HG02623 (cell line): ENCODE results near the gene ROBO1.

Experiments
- ATAC-seq: cut with Tn5 transposase; IDR thresholded peaks from one replicate; pipeline ENCODE4 v1.9.1; 2021; ENCODE audit warnings: moderate library complexity; ENCODE audit not compliant: unreplicated experiment

ROBO1 gene

DNA sequence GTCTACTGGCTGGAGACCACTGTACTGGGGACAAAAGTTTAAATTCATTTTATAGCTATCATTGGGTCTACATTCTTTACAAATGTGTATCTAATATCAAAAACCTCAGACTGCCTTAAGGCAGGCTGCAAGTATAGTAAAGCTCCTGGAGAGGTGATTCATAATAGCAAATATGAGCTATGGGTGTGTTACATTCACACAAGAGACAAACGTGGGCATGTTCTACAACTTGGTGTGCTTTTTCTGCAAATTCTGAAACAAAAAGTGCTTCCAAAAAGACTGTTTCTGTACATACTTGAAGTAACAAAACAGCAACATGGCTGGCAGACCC is 1101.4 kb downstream of the ROBO1 start:
- ATAC-seq = no peak

DNA sequence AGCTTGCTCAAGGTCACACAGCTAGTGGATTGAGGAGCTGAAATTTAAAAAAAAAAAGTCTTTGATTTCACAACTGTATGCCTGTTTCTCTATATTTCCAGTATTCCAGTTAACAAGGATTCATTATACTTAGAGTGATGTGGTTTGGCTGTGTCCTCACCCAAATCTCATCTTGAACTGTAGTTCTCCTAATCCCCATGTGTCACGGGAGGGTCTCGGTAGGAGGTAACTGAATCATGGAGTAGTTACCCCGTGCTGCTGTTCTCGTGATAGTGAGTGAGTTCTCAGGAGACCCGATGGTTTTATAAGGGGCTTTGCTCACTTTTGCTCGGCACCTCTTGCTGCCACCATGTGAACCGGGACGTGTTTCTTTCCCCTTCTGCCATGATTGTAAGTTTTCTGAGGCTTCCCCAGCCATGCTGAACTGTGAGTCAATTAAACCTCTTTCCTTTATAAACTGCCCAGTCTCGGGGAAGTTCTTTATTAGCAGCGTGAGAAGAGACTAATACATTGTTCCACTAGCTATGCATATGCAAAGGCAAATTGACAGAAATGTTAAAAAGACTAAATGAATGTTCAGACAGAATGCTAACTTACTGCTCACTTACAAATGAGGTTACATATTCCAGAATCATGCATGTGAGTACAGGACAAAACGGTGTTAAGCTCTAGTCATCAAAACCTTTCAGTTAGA is 1101.9 kb downstream of the ROBO1 start:
- no peak for ATAC-seq

DNA sequence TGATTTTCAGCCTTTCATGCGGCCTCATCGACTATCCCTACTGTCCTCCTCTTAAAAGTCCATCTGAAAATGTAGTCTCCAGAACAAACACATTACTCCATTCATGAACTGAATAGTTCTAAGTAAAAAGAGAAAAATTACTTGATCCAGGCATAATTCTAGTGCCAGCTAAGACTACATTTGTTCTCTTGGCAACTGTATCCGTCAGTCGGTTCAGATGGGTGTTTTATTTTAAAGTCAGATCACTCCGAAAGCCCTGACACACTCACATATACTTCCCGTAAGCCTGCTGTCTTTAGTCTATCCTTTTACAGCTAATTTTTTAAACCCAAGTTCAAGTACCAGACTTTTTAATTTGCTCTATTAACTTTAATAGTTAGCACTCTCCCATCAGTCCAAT is 1102.7 kb downstream of the ROBO1 start:
- no peak for ATAC-seq

DNA sequence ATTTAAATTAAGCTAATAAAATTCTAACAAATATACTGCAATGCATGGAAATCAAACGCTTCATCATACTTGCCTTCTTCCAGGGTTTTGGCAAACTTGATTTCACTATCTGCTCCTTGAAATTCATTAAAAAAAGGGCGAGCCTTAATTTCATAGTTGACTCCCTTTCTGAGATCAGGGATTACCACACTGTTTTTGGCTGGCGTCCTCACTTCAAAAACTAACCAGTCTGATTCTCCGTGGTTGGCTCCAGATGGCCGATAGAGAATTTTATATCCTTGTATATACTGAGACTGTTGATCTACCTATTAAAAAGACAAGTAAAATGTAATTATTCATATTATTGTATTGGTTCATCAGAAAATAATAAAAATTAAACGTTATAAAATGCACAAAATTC is 1106.8 kb downstream of the ROBO1 start:
- ATAC-seq = no peak

DNA sequence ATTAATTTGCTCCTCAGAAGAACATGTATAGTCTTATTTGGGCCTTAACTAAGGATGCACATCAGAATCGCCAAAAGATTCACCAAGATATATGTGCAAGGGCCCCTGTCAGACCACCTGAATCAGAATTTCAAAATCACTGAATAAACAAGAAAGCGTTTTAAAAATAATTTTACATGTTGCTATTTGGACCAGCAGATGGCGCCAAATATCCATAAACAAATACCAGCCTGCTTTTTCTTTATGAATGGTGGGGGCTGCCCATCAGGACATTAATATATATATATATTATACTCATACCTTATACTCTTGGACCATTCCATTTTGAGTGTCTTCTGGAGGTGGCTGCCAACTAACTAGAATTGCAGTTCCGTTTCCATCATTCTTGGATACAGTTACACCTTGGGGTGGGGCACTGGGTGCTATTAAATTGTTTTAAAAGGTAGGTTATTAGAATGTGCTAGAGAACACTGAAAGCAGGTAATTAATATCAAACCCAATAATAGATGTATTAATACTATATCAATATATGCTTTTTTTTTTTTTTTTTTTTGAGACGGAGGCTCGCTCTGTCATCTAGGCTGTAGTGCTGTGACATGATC is 1108.3 kb downstream of the ROBO1 start:
- no peak for ATAC-seq

DNA sequence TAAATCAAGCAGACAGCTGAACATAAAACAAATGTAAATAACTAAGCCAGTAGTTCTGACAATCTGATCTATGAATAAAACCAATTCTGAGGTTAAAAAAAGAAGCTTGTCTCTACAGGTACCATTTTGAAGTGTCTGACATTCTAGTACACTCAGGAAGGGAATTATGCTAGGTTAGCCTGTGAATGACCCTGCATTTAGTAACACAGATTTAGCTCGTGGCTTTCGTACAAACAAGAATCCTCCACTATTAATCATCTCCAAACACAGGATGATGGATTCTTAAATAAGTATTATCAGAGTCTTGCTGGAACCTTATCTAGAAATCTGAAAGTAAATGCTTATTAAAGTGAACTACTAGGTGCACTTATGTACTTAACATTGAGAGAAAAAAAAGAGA is 1120.1 kb downstream of the ROBO1 start:
- no peak for ATAC-seq

DNA sequence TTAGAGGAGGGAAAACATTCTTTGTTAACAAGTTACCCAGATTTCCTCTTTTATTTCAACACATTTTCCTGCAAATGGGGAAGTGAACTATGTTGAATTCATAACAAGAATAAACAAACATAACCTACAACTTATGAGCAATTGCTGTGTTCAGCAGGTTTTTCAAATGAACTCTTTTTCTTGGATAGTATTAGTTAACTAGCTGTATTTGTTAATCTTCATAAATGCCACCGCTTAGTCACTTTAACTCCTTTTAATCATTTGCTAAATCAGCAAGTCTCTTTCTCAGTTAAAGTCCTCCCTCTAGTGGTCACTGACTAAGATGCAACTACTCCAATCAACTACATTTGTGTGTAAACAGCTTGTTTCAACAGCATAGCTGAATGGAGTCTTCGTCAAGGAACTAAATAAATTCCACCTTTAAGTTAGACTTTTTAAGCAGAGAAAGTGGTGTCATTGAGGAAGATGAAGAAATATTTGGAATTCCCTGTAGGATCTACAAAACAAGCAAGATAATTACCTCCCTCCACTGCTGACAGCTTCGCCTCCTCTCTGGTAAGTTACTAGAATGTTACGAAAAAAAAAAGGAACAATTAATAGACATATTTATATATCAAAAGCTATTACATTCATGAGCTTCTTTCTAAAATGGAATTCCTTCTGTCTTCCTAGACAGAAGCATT is 1122.0 kb downstream of the ROBO1 start:
- peak; percentile 90 for ATAC-seq

DNA sequence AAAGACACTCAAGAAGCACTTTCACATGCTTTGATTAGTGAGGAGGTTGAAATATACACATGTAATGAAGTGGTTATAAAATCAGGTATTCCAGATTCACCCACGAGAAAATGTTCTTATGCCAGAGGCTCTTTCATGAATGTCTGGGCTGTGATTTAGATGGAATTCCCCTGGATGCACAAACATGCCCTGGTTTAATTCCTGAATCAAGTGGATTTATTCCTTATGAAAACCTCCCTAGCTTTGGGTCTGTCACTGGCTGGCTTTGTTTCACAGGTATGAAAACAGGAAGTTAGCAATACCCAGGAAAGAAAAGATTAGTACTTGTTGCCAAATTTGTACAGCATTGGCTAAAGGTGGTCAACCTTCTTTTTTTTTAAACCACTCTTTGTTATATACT is 1123.0 kb downstream of the ROBO1 start:
- ATAC-seq = no peak

DNA sequence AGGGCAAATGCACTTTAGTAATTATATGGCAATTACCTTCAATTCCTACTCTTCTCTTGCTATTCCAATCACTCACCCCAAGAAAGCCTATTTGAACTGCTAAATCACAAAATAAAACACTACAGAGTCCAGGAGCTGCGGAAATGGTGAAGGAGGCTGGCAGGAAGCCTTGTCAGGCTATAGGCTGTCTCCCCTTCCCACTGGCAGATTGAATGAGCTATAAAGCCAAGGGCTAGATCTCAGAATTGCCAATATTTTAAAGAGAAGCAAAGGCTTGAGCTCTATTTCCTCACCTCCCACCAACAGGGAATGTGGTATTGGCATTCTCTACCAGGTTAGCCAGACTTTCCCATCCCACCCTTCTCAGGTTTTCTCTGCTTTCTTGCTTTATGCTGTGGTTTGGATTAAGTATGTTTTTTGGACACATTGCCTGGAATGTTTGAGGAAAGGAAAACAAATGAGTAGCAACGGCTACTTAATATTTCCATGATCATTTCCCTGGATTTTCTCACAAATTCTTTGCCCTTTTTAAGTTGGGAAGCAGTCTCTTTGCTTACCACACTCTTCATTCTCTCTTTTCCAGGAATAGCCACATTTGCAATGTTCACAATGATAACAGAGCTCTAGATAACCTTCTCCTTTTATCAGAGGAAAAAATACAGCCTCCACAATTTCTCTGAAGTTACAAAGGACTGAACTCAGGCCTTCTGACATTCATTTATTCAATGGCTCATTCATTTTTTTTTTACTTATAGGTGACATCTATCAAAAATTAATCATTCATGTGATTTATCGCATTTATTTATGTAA is 1125.4 kb downstream of the ROBO1 start:
- no peak for ATAC-seq

DNA sequence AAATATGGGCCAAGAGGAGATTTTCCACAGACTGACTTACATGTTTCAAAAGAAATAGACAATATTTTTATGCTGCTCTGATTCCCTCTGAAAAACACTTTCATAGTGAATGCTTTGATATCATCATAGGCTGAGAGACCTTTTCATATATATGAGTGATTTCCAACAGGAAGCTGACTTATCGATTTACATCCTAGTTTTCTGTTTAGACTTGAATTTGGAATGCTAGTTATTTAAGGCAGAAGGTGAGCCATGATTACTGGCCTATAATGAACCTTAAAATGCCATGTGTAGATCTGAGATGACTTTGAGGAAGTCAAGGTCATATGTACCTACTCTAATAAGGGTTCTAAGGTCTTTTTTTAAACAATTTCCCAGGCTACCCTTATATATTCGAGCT is 1126.1 kb downstream of the ROBO1 start:
- ATAC-seq = no peak

DNA sequence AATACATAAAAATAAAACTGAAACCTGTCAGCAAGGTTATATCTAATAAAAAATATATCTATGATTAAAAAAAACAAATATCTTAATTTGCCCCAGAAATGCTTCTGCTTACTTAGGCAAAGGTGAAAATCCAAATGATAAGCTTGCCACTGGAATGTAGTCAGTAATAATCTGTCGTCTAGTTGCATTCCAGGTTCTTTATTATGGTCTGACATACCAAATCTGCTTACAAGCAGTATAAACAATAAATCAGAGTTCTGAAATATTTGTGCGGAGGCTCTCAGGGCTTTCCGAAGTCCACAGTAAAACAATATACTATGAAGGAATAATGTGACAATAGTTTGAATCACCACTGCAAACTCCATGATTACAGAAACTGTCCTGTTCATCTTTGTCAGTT is 1133.5 kb downstream of the ROBO1 start:
- ATAC-seq = no peak

DNA sequence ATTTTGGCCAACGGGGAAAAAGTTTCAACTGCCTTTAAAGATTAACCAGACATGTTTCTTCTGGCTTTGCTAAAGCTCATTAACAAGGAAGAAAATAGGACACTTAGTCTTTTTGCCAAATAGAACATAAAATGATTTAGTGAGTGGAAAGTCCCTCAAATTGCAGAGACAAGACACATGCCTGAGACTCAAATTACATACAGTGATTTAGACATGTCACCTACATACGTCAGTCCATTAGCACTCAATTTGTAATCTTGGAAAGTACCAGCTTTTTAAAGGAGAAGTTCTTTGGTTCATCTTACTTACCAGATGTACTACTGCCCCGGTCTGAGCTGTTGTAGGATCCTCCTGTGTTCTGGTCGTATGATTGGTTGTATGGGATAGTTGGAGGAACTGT is 1134.2 kb downstream of the ROBO1 start:
- no peak for ATAC-seq

DNA sequence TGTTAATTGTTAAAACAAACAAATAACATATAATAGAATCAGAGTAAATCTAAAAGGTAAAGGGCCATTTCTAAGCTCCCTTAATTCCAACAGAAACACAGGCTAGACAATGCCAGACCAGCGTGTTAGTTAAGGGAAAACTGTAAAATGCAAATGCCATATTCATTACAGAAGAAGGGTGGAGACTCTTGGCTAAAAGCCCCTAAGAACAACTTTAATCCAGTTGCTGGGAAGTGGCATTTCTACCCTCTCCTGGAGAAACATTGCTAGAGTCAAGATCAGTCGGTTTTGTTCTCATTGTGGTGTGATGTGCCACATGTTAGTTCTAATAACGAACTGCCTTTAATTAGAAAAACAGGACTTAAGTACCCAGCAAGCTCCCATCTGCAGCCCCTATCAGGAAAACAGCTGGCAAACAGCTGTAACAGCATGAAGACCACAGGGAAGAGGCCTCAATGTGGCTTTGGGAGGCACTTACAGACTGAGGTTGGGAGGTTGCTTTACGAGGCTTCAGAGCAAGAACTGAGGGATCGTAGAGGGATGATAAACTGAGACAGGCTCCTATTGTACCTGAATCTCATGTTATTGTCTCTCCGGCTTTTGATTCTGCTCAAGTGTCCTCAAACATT is 1134.8 kb downstream of the ROBO1 start:
- no peak for ATAC-seq

DNA sequence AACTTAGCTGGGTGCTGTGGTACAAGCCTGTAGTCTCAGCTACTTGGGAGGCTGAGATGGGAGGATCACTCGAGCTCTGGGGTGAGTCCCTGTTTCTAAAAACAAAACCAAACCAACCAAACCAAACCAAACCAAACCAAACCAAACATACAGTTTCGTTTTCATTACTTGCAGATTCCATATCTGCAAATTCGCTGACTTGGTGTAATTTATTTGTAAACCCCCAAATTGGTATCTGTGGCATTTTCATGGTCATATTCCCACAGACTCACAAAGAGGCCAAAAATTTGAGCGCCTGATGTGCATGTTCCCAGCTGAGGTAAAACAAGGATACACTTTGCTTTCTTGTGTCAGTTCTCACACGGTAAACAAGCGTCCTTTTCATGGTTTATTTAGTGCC is 1138.3 kb downstream of the ROBO1 start:
- no peak for ATAC-seq

DNA sequence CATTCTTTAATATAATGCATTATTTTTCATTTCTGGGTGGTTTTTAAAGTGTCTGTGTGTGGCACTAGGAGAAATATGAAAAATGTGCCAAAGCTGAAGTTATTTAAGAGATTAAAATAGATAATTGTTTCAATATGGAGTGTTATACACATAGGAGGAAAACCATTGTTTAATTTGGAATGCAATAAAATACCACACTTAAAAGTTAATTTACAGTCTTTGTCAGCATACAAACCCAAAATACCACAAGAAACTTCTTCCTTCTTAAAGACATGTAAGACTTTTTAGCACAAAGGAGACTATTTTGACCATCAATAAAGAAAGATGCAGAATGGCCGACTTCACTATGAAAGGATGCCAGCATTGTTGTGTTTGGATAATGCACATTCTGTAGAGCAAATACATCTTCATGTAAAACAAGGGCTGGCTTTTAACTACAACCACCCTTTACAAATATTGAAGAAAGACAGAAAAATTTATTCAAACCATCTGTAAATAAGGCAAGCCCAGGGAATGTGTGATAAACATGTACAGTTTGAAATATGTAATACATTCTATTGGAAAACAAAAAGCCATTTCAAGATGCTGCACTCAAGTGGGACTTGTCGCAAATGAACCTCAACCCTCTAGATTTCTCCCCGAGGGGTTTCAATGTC is 1146.6 kb downstream of the ROBO1 start:
- no peak for ATAC-seq

DNA sequence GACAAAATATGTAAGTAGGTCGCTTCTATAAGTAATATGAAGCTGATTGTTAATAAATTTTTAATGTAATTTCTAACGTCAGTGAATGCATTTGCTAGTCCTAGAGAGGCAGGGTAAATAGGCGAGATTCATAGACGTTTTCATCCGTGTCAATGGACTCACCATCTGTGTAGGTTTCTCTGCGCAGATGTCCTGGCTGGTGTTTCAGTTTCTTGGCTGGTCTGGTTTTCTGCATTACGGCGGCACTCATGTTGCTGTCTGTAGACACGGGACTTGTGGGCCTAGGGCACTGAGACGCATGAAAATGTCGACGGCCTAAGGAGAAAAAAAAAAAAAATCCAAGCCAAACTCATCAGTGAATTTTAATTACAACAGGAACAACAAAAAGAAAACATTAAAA is 1153.3 kb downstream of the ROBO1 start:
- no peak for ATAC-seq

DNA sequence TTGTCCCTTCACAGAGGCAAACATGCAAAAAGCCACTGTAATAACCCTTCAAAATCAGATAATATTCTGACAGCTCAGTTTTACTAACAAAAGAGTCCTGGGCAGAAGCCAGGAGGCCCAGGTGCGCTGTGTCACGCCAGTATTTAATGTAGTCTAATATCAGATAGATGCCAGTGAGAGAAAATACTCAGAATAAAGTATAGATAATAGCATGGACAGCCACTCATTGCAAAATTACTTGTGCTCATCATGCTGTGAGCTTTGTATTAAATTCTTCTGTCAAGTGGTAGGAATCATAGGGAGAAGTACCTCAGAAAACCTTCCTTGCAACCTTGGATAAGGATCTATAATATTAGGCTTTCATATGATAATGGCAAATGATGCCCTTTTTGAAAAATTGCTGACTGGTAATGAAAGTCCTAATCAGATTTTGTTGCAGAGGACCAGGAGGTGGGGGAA is 1154.3 kb downstream of the ROBO1 start:
- ATAC-seq = no peak

DNA sequence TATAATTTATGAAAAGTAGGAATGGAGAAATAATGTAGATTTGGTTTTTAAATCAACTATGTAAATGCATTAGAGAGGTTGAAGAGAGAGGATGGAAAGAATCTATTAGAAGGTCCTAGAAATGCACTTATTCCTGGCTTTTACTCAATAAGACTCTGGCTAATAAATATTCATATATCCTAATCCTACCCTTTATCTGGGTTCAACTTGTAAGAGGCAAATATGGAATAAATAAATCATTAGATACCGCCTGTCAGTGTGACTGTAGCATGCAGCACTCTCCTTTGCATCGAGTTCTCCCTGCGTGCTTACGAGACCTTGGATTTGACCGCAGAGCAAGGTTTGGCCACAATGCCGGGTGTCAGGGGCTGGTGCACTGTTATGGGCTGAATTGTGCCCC is 1156.5 kb downstream of the ROBO1 start:
- ATAC-seq = no peak

DNA sequence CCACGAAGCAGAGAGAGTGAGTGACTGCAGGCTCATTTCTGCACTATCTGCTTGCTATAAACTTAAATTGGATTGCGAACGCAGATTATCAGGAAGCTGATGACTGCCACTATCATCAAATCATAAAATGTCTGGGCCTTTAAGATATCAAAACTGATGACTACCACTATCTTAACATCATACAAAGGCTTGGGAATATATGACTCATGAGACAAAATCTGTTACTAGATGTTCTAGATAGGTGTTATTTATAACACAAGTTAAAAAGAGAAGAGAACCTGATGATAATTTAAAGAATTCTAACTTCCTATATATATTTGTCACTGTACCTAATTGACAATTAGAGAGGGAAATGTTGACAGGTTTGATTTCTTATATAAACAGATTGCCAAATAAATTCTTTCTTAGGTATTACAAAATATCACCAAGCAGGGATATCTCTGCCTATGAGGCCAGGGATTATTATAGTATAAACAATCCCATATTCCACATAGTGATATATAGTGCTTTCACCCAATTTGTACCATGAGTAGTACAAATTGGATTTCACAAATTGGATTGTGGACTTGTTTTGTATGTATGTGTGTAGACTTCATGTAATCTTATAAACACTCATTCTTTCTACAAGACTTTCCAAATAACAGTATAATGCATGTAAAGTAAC is 1157.2 kb downstream of the ROBO1 start:
- no peak for ATAC-seq

DNA sequence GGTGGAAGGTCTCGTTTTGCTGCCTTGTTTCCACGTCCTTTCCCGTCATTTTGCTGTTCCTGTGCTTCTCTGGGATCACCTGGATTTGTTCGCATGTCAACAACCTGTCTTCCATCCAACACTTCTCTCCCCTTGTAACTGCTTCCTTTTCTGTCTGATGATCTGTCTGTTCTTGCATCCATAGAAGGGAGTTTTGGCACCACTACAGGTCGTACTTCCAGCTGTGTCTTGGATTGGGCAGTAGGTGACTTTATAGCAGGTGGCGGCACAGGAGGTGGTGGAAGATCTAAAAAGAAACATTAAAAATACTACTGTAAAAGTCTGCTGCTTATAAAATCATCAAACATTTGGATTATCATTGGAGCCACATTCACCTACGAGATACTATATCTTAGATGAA is 1161.0 kb downstream of the ROBO1 start:
- no peak for ATAC-seq
